IMR-90 (cell line): ENCODE data around the gene AGAP9. TPM values are rescaled to one million over a fixed set of nuclear protein-coding genes. Genes with fewer than 3 reads are reported as not detected.
"Not testable (repeated sequence)": the region's sequence is repeated elsewhere in the genome, so short reads cannot be mapped to it uniquely, and the experiment has no call there.

Source experiments
- ATAC-seq: fragments of 200-7000 bp; cut with Tn5 transposase; 2 replicates; pipeline ENCODE4 v1.9.1; 2020; ENCODE audit warnings: low read depth, mild to moderate bottlenecking, moderate library complexity
- BruUV-seq: library from RNA; stranded (reverse); fragments of 400-500 nt; replicated peaks from 2 replicates; lab custom pipeline; 2021; lab: Mats Ljungman, UMichigan
- CTCF ChIA-PET: fragments of 300-600 bp; formaldehyde crosslinking; extraction: SDS; loops from one replicate; lab custom pipeline; 2021; ENCODE audit warnings: antibody characterized with exemption; lab: Yijun Ruan, JAX
- POLR2A ChIA-PET: fragments of 300-600 bp; sonication (Branson Sonifier 250); formaldehyde crosslinking; loops from one replicate; lab custom pipeline; 2022; ENCODE audit warnings: antibody characterized with exemption; ENCODE audit not compliant: unreplicated experiment; lab: Charles Lee
- DNase-seq: peaks from one replicate; pipeline ENCODE4 v3.0.0; 2013
- H2AFZ ChIP-seq: replicated peaks from 2 replicates; pipeline ENCODE3; 2013; ENCODE audit warnings: low read length, mild to moderate bottlenecking; ENCODE audit not compliant: poor library complexity
- H2AK5ac ChIP-seq: 2 replicates; pipeline ENCODE4 v1.6.1; 2013; ENCODE audit warnings: low read depth, low read length, inconsistent platforms
- H2AK9ac ChIP-seq: replicated peaks from 2 replicates; pipeline ENCODE3; 2013; ENCODE audit warnings: mild to moderate bottlenecking, low read depth, low read length, moderate library complexity; ENCODE audit not compliant: poor library complexity
- H2BK120ac ChIP-seq: 2 replicates; pipeline ENCODE4 v1.6.1; 2013; ENCODE audit warnings: low read depth, low read length, inconsistent platforms
- H2BK15ac ChIP-seq: 3 replicates; pipeline ENCODE4 v1.6.1; 2013; ENCODE audit warnings: low read depth, low read length, inconsistent platforms
- H2BK20ac ChIP-seq: 2 replicates; pipeline ENCODE4 v1.6.1; 2013; ENCODE audit warnings: low read depth, mild to moderate bottlenecking, inconsistent platforms, low read length, moderate library complexity
- H2BK5ac ChIP-seq: 2 replicates; pipeline ENCODE4 v1.6.1; 2013; ENCODE audit warnings: mild to moderate bottlenecking, low read depth, low read length, inconsistent platforms; ENCODE audit not compliant: poor library complexity, severe bottlenecking
- H3K14ac ChIP-seq: replicated peaks from 2 replicates; pipeline ENCODE4 v1.6.1; 2013; ENCODE audit warnings: low read depth, low read length, inconsistent platforms
- H3K18ac ChIP-seq: 2 replicates; pipeline ENCODE4 v1.6.1; 2013; ENCODE audit warnings: low read depth, low read length, control low read depth
- H3K23ac ChIP-seq: 2 replicates; pipeline ENCODE4 v1.6.1; 2013; ENCODE audit warnings: low read depth, low read length, inconsistent platforms
- H3K27ac ChIP-seq: 2 replicates; pipeline ENCODE4 v1.5.1; 2013; ENCODE audit warnings: mild to moderate bottlenecking, control low read depth, low read length; ENCODE audit not compliant: insufficient read depth
- H3K27me3 ChIP-seq: 2 replicates; pipeline ENCODE4 v1.6.1; 2013; ENCODE audit warnings: low read length; ENCODE audit not compliant: control insufficient read depth, insufficient read depth
- H3K36me3 ChIP-seq: 2 replicates; pipeline ENCODE4 v1.6.1; 2013; ENCODE audit warnings: low read length, mixed read lengths; ENCODE audit not compliant: control insufficient read depth, insufficient read depth
- H3K4ac ChIP-seq: 2 replicates; pipeline ENCODE4 v1.6.1; 2013; ENCODE audit warnings: low read depth, low read length, inconsistent platforms
- H3K4me1 ChIP-seq: 2 replicates; pipeline ENCODE4 v1.6.1; 2013; ENCODE audit warnings: low read length, mixed read lengths; ENCODE audit not compliant: control insufficient read depth, insufficient read depth
- H3K4me2 ChIP-seq: 2 replicates; pipeline ENCODE4 v1.6.1; 2013; ENCODE audit warnings: low read depth, mild to moderate bottlenecking, control low read depth, low read length, moderate library complexity
- H3K4me3 ChIP-seq: 2 replicates; pipeline ENCODE4 v1.5.1; 2013; ENCODE audit warnings: low read depth, mild to moderate bottlenecking, control low read depth, low read length, moderate library complexity; ENCODE audit not compliant: insufficient read depth
- H3K56ac ChIP-seq: 2 replicates; pipeline ENCODE4 v1.6.1; 2013; ENCODE audit warnings: low read length, inconsistent platforms; ENCODE audit not compliant: insufficient read depth; ENCODE audit errors: extremely low read depth
- H3K79me1 ChIP-seq, 2 experiments: 2 replicates each; pipeline ENCODE4 v1.6.1; 2013; ENCODE audit warnings: low read length in 2 of 2, inconsistent platforms in 1 of 2, low read depth in 1 of 2
- H3K9ac ChIP-seq: 2 replicates; pipeline ENCODE4 v1.6.1; 2013; ENCODE audit warnings: low read depth, low read length, control low read depth
- H3K9me1 ChIP-seq: 2 replicates; pipeline ENCODE4 v1.6.1; 2013; ENCODE audit warnings: low read length, inconsistent platforms; ENCODE audit not compliant: insufficient read depth
- H3K9me3 ChIP-seq: 2 replicates; pipeline ENCODE4 v1.6.1; 2013; ENCODE audit warnings: low read length; ENCODE audit not compliant: control insufficient read depth, insufficient read depth
- H4K20me1 ChIP-seq: 2 replicates; pipeline ENCODE4 v1.6.1; 2013; ENCODE audit warnings: low read length, inconsistent platforms; ENCODE audit not compliant: insufficient read depth
- H4K5ac ChIP-seq: 2 replicates; pipeline ENCODE4 v1.6.1; 2013; ENCODE audit warnings: mild to moderate bottlenecking, low read depth, low read length, control low read depth
- H4K8ac ChIP-seq, 2 experiments: 2 replicates each; pipeline ENCODE4 v1.6.1; 2013; ENCODE audit warnings: low read depth in 2 of 2, low read length in 2 of 2, control low read depth in 1 of 2, inconsistent platforms in 1 of 2
- H4K91ac ChIP-seq: 2 replicates; pipeline ENCODE4 v1.6.1; 2013; ENCODE audit warnings: low read depth, low read length, inconsistent platforms; ENCODE audit not compliant: insufficient read depth
- POLR2A ChIP-seq: IDR thresholded peaks from 2 replicates; pipeline ENCODE4 v1.6.1; 2012; ENCODE audit warnings: mild to moderate bottlenecking, low read depth, low read length
- WGBS, 2 experiments: methylation state at CpG; one replicate each; pipeline versions ENCODE4 v1.1.5 to v1.1.7; 2013; ENCODE audit warnings: missing lambda C conversion rate in 2 of 2; ENCODE audit not compliant: insufficient read length in 1 of 2; ENCODE audit errors: extremely low coverage in 2 of 2; 5-methylcytosine and 5-hydroxymethylcytosine counted together
- dilution Hi-C: fragments of 300-500 bp; cut with HindIII; formaldehyde crosslinking; loops from one replicate; pipeline ENCODE4 v1.14.3; 2018; ENCODE audit warnings: low sequenced_read_pairs; ENCODE audit not compliant: unreplicated experiment
- in situ Hi-C: fragments of 300-500 bp; cut with MboI; formaldehyde crosslinking; loops from 3 replicates; pipeline ENCODE4 v1.14.3; 2019; ENCODE audit warnings: low sequenced_read_pairs, inconsistent platforms, mixed read lengths
- intact Hi-C: fragments of 100-400 bp; cut with micrococcal nuclease; formaldehyde crosslinking; loops from 2 replicates; pipeline ENCODE4 v1.10.0; 2022
- polyA plus RNA-seq, 3 experiments: library from polyadenylated mRNA; depleted of rRNA; stranded (reverse); fragments of >200 nt; gene quantifications; 2 replicates each; pipeline ENCODE4 v1.2.3, GENCODE V29; 2012; ENCODE audit warnings: low replicate concordance in 1 of 3
- total RNA-seq: library from RNA; depleted of rRNA; stranded (reverse); fragments of >200 nt; gene quantifications from 2 replicates; pipeline ENCODE4 v1.2.3, GENCODE V29; 2012

AGAP9 gene
- total and polyA plus RNA-seq, 2 of the 4 experiments (the other 2 are of a cell fraction), result 3.2 to 11.2 TPM

DNA sequence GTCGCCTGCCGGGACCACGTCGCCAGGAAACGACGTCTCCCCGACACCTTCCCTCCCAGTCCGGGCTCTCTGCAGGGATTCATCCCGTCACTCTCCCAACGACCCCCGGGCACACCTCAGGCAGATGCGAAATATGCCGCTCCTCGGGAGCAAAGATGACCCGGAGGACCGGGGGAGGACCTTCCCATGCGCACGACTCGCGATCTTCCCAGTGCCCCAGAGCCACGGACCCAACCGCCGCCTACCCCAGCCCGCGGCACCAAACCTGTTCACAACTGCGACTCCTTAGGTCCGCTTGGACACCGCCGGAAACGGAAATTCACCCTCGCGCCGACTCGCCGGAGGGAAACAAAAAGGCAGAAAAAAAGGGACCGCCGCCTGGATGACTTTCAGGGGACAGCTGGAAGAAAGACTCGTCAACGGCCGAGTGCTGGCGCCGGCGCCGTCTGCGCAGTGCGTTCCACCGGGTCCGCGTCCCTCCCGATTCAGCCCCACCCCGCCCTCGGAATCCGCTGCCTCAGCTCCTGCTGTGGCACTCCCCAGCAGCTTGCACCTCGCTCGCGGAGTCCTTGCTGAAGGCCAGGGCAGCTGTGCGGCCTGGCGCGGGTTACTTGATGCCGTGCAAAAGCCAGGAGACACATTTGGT, 29.9 kb upstream of the AGAP9 start:
- H2AK9ac ChIP-seq, result not testable (repeated sequence)
- 0 out of 2 replicates have a peak, but pooled peaks have one; percentile 73 for TF ChIP-seq POLR2A
- H4K91ac ChIP-seq, result peak overlapping the region; percentile 79

More for the DNA sequence above, 29.9 kb upstream of the AGAP9 start:
- peak overlapping the region; percentile 83 for H3K9ac ChIP-seq
- intact Hi-C loops, in situ Hi-C loops, BruUV-seq, POLR2A ChIA-PET, H4K20me1 ChIP-seq, H2AK5ac ChIP-seq, H3K79me1 ChIP-seq, H2BK20ac ChIP-seq, H2BK15ac ChIP-seq, H3K9me1 ChIP-seq, CTCF ChIA-PET, H3K9me3 ChIP-seq, H3K27me3 ChIP-seq, H3K4me1 ChIP-seq, dilution Hi-C loops, H3K36me3 ChIP-seq: not testable (repeated sequence)
- peak overlapping the region; percentile 90 for H2AFZ ChIP-seq
- WGBS, 2 experiments, result 0% methylated on average over 22 of the region's 60 CpGs; no CpG with 5 or more reads in 1 of the 2 experiments
- peak overlapping the region; percentile 81 for H3K4me3 ChIP-seq
- peak overlapping the region; percentile 41 for H3K56ac ChIP-seq
- H3K27ac ChIP-seq, result peak overlapping the region; percentile 93
- H2BK120ac ChIP-seq, result peak overlapping the region; percentile 71
- 0 out of 2 replicates have a peak overlapping the region, but pooled peaks have one; percentile 65 for H3K18ac ChIP-seq
- ATAC-seq, result peak; percentile 89
- peak overlapping the region; percentile 64; the same call in 1 of the 2 replicates for H3K23ac ChIP-seq
- H3K4me2 ChIP-seq, result peak overlapping the region; percentile 92; the same call in 1 of the 2 replicates
- peak overlapping the region; percentile 62 to 95 for H4K8ac ChIP-seq
- H3K4ac ChIP-seq, result peak overlapping the region; percentile 89
- H2BK5ac ChIP-seq, result peak overlapping the region; percentile 88
- peak overlapping the region; percentile 78; the same call in 1 of the 2 replicates for H3K14ac ChIP-seq
- peak; percentile 78 for DNase-seq
- H4K5ac ChIP-seq, result peak overlapping the region; percentile 99
